Glomerular visceral epithelial cell (primary cell): ENCODE measurements around the gene ZDHHC11.
"Not testable (repeated sequence)": the region's sequence is repeated elsewhere in the genome, so short reads cannot be mapped to it uniquely, and the experiment has no call there.

Experiments used
- DNase-seq: peaks from one replicate; pipeline ENCODE4 v3.0.0-alpha.2; 2016; ENCODE audit errors: extremely low spot score

The ZDHHC11 gene

DNA sequence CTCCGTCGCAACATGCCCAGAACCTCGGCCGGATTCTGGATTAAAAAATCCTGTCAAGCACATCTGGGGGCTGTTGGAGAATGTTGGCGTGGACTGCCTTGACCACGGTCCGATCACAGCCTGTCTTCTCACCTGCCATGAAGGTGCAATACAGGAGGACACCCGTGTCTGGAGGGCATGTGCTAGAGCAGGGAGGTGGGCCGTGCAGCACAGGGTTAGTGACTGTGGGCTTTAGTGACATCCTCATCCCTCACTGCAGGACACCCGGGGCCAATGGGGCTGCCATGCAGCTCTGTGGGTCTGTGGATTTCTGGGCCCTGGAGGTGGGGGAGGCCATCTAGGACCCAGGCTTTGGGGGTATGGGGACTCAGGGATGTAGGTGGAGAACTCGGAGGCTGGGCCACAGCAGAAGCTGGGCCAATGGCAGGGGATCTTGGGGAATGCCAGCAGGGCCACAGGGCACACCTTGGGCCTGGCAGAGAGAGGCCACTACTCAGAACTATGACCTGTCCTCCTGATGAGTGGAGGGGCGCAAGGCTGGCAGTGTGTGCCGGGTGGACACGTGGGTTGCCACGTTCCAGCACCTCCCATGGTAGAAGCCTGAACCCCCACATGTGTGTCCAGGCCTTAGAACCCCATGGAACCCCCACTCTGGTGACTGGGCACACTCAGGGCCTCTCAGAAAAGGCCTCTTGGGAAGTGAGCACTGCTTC is 89.6 kb downstream of the ZDHHC11 start:
- no peak for DNase-seq

DNA sequence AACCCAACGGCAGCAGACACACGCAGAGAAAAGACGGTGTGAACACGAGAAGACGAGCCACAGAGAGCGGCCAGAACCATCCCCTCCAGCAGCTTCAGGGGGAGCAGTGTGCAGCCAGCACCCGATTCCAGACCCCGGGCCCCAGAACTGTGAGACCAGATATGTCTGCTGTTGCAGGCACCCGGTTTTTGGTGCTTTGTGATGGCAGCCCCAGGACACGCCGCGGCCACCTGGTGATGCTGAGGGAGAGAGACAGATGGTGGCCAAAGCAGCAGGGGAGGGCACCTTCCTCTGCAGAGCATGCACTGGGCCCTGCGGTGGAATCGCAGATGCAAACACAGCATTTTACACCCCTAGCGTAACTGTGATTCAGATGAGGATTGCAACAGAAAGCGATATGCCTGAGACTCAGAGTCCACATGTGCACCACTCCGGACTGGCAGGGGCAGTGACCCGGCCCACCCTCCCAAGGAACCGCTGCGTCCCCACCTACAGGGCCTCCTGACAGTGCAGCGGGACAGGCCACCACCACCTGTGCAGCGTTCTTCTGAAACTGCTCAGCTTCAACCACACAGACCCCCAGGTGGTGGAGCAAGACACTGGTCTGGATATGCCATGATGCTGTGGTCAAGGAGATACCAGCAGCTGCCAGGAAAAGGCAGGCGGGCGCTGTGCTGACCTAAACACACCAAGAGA is 90.3 kb downstream of the ZDHHC11 start:
- no peak for DNase-seq

DNA sequence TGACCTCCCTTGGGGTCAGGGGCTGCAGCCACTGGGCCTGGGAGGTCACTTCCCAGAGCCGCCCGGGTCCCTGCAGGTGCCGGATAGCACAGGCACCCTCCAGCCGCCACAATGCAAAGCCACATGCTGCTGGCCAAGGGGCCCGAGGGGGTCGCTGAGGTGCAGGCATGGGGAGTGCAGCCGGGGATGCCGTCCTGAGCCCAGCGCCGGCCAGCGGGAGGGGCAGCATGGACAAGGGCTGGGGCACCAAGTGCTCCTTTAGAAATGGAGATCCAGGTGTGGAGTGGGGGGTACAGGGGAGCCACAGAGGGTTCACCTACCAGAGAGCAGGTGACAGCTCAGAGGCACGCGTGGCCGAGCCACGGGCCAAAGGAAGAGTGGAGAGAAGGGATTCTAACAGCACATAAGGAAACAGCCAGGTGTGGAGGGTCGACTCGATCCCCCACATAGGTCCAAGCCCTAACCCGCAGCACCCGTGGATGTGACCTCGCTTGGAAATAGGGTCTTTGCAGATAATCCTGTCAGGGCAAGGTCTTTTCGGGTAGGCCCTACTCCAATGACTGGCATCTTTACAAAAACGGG is 90.9 kb downstream of the ZDHHC11 start:
- no peak for DNase-seq

DNA sequence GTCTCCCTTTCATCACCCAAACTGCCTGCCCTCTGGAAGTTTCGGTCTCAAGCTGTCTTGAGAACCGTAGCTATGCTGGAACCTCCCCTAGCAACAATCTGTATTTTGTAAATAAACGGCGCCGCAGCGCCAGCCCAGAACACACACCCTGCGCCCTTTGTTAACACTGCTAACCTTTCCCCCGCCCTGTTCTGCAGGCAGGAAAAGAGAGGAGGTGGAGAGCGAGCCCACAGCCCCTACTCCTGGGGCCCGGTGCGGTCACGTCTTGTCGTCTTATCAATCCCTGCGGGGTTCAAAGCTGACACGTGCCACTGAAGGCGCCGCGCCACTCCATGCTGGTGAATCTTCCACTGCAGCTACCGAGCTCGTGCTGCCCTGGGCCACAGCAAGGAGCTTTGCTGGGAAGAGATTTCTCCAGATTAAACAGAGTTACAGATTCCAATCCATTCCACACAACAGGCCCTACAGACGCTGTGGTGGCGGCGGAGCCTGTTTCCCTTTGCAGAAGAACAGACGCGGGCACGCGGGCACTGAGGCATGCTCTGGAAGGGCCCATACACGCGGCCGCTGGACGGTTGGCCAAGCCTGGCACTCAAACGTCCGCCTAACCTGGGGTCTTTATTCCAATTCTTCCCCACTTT is 91.6 kb downstream of the ZDHHC11 start:
- no peak for DNase-seq

DNA sequence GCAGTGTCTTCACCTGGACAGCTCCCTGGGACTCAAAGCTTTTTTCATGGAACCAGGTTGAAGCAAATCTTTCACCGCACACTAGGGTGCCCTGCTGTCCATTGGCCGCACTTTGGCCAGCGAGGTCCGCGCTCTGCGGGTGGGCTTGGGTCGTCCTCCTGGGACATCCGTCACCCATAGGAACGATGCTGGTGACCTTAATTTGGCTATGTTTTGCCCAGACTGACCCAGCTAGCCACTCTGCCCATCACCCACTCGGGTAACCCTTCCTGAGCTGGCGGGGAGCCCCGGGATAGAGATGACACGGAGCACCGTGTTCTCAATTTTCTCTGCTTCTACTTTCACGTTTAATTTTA is 92.1 kb downstream of the ZDHHC11 start:
- no peak for DNase-seq

DNA sequence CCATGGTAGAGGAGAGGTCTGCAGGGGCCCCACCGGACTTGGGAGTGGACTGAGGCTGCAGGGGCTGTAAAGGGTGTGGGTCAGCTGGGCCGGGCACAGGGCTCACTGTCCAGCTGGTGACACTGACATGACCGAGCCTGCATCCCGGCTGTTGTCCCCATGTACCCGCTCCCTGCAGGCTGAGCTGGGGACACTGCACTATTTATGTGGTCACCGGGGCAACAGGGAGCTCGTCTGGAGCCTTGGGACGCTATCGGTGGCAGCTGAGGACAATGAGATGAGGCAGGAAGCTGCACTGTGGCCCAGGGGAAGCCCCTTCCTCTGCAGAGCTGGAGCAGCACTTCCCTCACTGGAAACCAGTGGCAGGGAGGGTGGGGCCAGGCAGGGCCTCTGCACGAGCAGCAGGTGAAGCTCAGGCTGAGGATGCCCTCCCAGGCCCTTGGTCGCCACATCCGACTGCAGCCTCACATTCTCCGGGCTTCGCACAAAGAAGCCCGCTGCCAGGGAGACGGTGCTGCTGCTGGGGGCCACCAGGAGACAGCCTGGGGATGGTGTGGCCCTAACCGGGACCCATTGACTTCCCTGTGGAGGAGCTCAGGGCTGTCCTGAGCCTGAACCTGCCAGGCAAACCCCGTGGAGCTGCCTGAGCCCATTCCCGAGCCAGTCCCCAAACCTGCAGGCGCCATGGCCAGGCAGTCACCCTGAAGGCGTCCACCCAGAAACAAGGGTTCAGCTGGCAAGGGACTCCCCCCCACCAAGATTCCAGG is 92.7 kb downstream of the ZDHHC11 start:
- no peak for DNase-seq

DNA sequence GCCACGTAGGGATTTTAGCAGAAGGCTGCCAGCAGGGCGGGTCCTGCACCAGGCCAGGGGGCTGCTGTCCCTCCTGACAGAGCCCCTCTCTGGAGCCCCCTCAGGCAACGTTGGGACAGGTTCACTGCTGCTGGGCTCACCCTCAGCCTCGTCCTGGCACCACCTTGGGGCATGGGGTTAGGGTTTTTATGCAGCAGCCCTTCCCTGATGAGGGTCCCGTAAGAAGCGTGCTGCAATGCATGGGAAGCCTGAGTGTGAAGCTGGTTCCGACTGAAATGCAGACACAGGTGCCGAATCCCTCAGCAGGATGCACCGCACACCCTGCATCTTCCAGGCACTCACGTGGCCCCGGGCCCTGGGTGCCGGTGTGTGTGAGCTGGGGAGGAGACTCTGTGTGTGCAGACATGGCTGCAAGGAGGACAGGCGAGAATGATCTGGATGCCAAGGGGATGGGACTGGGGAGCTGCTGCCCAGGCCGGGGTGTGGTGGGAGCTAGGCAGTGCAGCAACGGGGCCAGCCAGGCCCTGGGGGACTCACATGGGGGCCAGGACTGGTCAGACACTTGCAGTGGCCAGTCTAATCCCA is 93.3 kb downstream of the ZDHHC11 start:
- no peak for DNase-seq

DNA sequence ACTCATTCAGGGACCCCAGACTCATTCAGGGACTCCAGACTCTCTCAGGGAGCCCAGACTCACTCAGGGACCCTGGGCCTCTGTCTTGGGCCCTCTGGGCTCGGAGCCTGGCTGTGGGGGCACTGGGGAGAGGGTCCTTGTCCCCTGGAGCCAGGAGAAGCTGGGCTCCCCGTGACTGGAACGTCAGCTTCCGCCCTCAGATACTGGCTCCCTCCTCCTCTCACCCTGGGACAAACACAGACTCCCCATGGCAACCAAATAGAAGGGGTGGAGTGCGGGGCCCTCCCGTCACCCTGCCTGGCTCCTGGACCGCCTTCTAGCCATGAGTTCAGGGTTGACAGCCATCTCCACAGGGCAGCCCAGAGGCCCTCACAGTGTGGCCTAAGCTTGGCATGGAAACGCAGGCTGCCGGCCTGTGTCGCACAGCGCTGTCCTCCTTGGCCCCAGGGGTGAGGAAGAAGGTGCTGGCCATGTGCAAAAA is 93.9 kb downstream of the ZDHHC11 start:
- DNase-seq = no peak

DNA sequence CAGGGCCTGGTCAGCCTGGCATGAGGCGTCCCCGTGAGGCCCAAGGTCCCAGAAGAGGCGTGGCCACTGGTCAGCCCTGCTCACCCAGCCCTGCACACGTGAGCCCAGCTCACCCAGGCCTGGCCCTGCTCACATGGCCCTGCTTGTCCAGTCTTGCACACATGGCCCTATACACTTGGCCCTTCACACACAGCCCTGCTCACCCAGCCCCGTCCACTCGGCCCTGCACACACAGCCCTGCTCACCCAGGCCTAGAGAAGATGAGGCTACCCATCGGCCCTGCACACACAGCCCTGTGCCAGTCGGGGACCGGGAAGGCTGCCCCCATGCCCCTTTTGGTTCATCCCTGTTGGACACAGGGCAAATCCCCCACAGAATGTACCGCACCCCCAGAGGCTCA is 94.6 kb downstream of the ZDHHC11 start:
- no peak for DNase-seq

DNA sequence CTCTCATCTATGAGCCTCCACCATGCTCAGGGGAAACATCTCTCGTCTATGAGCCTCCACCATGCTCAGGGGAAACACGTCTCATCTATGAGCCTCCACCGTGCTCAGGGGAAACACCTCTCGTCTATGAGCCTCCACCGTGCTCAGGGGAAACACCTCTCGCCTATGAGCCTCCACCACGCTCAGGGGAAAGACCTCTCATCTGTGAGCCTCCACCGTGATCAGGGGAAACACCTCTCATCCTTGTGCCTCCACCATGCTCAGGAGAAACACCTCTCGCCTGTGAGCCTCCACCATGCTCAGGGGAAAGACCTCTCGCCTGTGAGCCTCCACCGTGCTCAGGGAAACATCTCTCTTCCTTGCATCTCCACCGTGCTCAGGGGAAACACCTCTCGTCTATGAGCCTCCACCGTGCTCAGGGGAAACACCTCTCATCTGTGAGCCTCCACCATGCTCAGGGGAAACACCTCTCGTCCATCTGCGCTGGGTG is 96.6 kb downstream of the ZDHHC11 start:
- DNase-seq = not testable (repeated sequence)

DNA sequence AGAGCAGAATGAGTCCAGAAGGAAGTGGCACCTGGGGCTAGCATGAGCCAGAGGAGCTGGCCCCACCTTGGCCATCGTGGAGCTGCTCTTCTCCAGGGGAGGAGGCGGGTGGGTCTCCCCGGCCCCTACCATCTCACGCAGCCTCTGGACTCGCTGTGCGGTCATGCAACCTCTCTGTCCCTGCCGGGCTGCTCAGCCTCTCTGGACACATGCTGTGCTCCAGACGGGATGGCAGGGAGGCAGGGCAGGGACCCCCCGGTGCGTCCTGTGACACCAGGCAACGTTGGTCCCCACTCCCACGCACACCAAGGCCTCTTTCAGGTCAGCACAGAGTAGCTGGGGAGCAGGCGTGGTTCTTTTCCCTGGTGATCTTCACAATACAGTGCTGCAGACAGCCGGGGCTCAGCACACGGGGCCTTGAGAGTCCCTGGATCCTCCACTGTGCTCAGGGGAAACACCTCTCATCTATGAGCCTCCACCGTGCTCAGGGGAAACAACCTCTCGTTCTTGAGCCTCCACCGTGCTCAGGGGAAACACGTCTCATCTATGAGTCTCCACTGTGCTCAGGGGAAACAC is 97.1 kb downstream of the ZDHHC11 start:
- not testable (repeated sequence) for DNase-seq

DNA sequence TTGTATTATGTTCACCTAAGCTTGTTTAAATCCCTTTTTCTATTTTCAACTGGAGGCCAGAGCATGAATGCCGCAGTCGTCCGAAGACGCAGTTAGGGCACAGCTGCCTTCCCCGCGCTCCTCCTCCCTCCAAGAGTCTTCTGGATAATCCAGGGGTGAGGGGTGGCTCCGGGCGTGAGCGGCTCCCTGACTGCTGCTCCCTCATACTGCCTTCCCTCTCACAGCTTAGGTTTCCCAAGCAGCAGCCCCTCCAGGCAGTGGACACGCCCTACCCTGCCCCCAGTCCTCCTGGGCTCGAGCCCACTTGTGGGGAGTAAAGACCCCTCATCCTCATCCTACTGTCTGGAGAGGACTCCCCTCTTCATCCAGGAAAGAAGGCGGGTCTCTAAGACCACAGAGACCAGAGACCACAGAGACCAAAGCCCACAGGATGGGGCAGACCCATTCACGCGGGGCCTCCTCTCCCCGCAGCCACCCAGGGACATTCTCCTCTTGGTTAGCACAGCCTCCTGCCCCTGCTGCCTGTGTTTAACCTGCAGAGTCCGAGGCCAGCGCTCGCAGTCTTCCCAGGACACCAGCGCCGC is 98.2 kb downstream of the ZDHHC11 start:
- DNase-seq = not testable (repeated sequence)

DNA sequence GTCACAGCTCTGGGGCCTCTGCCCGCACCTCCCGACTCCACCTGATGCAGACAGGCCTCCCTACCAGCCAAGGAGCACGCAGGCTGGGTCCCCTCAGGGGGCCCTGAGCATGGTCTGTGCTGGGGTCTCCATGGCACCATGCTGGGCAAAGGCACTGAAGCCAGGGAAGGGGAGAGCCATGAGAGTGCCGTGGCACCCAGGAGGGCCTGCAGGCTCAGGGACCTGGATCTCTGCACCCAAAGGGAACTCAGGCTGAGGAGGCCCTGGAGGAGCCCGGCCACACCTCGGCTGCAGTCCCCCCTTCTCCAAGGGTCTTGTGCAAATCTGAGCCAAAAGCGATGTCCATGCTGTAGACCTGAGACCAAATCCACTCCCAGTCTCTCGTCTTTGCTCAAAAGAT is 98.8 kb downstream of the ZDHHC11 start:
- DNase-seq = not testable (repeated sequence)

DNA sequence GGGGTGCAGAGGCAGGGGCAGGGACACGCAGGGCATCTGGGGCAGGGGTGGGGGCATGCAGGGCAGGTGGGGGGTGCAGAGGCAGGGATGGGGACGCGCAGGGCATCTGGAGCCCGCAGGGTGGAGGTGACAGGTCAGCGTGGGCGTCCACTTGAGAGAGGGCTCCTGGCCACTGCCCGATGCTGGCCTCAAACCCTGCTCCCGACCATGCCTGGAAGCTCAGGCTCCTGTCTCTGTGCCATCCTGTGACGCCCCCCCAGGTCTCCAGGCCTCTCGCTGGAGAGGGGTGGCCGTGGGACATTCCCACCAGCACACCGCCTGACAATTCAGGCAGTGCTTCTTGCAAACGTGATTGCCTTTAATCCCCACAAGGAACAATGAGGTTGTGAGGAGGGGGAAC is 99.3 kb downstream of the ZDHHC11 start:
- no peak for DNase-seq

DNA sequence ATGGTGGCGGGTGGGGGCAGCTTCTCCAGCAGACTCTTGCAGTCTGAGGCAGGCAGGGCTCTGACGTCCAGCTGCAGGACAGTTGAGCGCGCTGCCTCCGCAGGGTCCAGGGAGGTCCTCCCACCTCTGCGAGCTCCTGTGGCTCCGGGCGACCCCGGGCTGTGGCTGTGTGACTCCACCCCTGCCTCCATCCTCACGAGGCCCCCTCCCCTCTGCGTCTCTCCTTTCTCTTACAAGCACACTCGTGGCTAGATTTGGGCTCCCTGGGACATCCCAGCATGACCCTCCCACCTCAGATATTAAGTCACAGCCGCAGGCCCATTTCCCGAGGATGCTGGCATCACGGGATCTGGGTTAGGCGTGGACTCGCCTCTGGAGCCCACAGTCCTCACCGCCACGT is 100.6 kb downstream of the ZDHHC11 start:
- DNase-seq = not testable (repeated sequence)

DNA sequence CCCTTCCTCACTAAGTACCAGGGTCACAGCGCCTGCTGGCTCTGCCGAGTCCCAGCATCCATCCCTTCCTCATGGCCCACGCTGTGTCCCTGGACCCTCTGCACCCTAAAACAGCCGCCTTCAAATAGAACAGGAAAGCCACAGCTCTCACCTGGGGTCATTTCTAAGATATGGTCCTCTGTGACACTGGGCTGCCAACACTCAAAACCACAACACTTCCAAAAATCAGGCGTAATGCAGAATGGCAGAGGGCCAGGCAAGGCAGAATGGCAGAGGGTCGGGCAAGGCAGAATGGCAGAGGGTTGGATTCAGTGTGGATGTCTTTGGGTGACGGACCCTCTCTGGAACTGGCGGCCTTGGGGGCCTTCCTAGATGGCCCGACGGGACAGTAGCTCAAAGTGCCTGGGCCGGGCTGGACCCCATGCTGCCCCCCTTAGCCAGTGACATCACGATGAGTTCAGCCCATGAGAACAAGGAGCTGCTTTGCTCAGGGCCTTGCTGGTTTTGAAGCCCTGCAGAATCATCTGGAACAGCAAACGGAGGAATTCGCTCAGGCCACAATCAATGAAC is 101.6 kb downstream of the ZDHHC11 start:
- no peak for DNase-seq

DNA sequence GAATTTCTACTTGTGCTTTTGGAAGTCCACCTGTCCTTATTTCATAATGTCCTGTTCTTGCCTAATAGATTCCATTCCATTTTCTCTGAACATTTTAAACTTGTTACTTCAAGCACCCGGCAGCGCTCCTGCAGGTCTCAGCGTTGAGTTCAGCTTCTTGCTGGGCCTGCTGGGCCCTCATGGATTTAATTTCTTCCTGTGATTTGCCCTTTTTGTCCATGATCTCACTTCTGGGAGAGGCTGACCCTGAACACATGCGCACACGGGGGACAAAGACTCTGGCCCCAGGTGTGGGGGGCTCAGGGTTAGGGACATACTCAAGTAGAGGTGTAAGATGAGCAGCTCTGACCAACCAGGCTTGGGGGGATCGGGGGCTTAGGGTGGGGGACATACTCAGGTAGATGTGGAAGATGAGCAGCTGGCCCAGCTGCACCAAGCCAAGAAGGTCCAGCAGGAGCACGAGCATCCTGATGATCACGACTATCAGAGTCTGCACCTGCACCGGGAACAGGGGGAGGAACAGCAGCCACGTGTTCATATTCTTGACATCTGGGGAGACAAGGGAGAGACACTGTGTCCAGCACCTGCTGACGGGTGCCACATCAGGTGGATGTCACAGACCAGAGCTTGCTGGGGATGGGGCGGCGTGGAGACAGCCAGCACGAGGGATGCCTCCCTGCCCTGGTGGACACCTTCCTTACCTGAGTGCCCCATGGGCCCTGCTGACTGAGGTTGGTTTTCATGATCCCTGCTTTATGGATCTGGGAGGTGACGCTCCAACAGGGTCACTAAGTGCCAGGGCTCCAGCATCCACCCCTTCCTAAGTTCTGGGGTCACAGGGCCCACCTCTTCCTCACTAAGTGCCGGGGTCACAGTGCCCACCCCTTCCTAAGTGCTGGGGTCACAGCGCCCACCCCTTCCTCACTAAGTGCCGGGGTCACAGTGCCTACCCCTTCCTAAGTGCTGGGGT is 102.5 kb downstream of the ZDHHC11 start:
- DNase-seq = not testable (repeated sequence)

DNA sequence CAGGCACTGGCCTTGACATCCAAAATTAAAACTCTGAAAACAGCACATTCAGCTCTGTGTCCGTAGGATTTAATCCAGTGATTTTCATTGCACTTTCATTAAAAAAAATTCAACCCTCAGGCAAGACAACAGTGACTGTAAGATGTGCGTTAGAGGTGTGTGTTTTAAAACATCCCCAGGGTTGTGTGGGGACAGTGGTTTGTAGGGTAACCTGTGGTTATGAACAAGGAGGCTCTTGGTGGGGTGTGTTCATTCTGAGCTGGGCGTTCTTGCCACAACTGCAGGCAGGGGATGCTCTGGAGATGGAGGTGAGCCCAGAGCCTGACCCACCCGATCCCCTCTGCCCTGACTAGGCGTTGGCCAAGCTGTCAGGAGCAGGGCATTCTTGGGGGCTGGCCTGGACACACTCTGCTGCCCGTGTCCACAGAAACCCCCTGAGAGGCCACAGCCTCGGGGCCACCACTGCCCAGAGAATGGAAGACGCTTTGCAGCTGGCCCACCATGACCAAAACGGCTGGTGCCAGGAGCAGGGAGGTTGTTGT is 103.4 kb downstream of the ZDHHC11 start:
- not testable (repeated sequence) for DNase-seq
